Measurements from ENCODE around the gene TNPO3. TPM values are rescaled to one million over a fixed set of nuclear protein-coding genes. Genes with fewer than 3 reads are reported as not detected.

TNPO3 gene
- total RNA-seq, 1 donor from 2014 or later = 96.2 TPM

- H3K4me3 ChIP-seq = no peak overlapping the region
- H3F3A ChIP-seq (ENCODE audit: low read depth) = peaks cover 6% of the 10 kb centered on the region
- H3K4me3 Mint-ChIP-seq = no peak overlapping the region
- H4K20me1 ChIP-seq (ENCODE audit: low read depth) = no peaks in the 10 kb centered on the region
- H3K9me3 Mint-ChIP-seq = peaks cover 4% of the 10 kb centered on the region
- no peak overlapping the region for H3K4me2 ChIP-seq
- no peak overlapping the region for H2AFZ ChIP-seq (replicated peaks)
- H3K27me3 Mint-ChIP-seq (ENCODE audit: insufficient read depth, low read depth) = peaks cover 46% of the 10 kb centered on the region
- peaks cover 4% of the 10 kb centered on the region for H3K36me3 Mint-ChIP-seq
- no peaks in the 10 kb centered on the region for H3K9me3 ChIP-seq (ENCODE audit: low read depth)
- peaks cover 58% of the 10 kb centered on the region for H3K27me3 ChIP-seq
- DNase-seq (ENCODE audit: low spot score) = no peak
- no peaks in the 10 kb centered on the region for H3K4me1 ChIP-seq
- H3K79me2 ChIP-seq (ENCODE audit: low read depth) = no peaks in the 10 kb centered on the region
- peaks cover 11% of the 10 kb centered on the region for H3K4me1 Mint-ChIP-seq
- H3K36me3 ChIP-seq = no peaks in the 10 kb centered on the region
- TF ChIP-seq EZH2 (IDR thresholded peaks at IDR 0.05) (no peak), EZH2phosphoT487 (IDR thresholded peaks at IDR 0.05) (no peak), CTCF (IDR thresholded peaks at IDR 0.05) (no peak)
- no peak overlapping the region for H3K9ac ChIP-seq
- no peak overlapping the region for H3K27ac Mint-ChIP-seq
- no peak overlapping the region for H3K27ac ChIP-seq
These were observed 115.0 kb downstream of the TNPO3 start for GRCh38 chr7:128939861-128940410.

GRCh38 chr7:128939075-128939860, 115.6 kb downstream of the TNPO3 start:
- TF ChIP-seq EZH2phosphoT487 (IDR thresholded peaks at IDR 0.05) (no peak), CTCF (IDR thresholded peaks at IDR 0.05) (no peak), EZH2 (IDR thresholded peaks at IDR 0.05) (no peak)
- Histone ChIP-seq H3K4me3 (peak overlapping the region; percentile 68), H3K27ac (no peak overlapping the region), H3K4me2 (peak overlapping the region; percentile 98), H3K9me3 (ENCODE audit: low read depth) (no peaks in the 10 kb centered on the region), H3K27me3 (peaks cover 65% of the 10 kb centered on the region), H3K4me1 (no peaks in the 10 kb centered on the region), H3K79me2 (ENCODE audit: low read depth) (no peaks in the 10 kb centered on the region), H3K36me3 (no peaks in the 10 kb centered on the region), H3K9ac (no peak overlapping the region), H2AFZ (replicated peaks) (no peak overlapping the region), H3F3A (ENCODE audit: low read depth) (peaks cover 6% of the 10 kb centered on the region), H4K20me1 (ENCODE audit: low read depth) (no peaks in the 10 kb centered on the region)
- Mint-ChIP-seq H3K4me3 (no peak overlapping the region), H3K9me3 (peaks cover 4% of the 10 kb centered on the region), H3K27me3 (ENCODE audit: insufficient read depth, low read depth) (peaks cover 47% of the 10 kb centered on the region), H3K4me1 (peaks cover 11% of the 10 kb centered on the region), H3K27ac (no peak overlapping the region), H3K36me3 (peaks cover 4% of the 10 kb centered on the region)
- no peak for DNase-seq (ENCODE audit: low spot score)

- no peaks in the 10 kb centered on the region for H3K36me3 ChIP-seq
- DNase-seq (ENCODE audit: low spot score) = no peak
- H3K36me3 Mint-ChIP-seq = peaks cover 4% of the 10 kb centered on the region
- H3K4me1 Mint-ChIP-seq = peaks cover 11% of the 10 kb centered on the region
- peaks cover 66% of the 10 kb centered on the region for H3K27me3 ChIP-seq
- peak overlapping the region; percentile 79 for H3K4me3 Mint-ChIP-seq
- H3K9me3 Mint-ChIP-seq = peaks cover 4% of the 10 kb centered on the region
- H3K9me3 ChIP-seq (ENCODE audit: low read depth) = no peaks in the 10 kb centered on the region
- H2AFZ ChIP-seq (replicated peaks) = peak overlapping the region; percentile 51
- H3K4me3 ChIP-seq = peak overlapping the region; percentile 68
- TF ChIP-seq EZH2phosphoT487 (IDR thresholded peaks at IDR 0.05) (no peak), CTCF (IDR thresholded peaks at IDR 0.05) (no peak), EZH2 (IDR thresholded peaks at IDR 0.05) (peak; percentile 20)
- H3K27me3 Mint-ChIP-seq (ENCODE audit: insufficient read depth, low read depth) = peaks cover 49% of the 10 kb centered on the region
- no peaks in the 10 kb centered on the region for H3K79me2 ChIP-seq (ENCODE audit: low read depth)
- H3K27ac Mint-ChIP-seq = no peak overlapping the region
- H4K20me1 ChIP-seq (ENCODE audit: low read depth) = no peaks in the 10 kb centered on the region
- H3K4me1 ChIP-seq = no peaks in the 10 kb centered on the region
- H3K4me2 ChIP-seq = peak overlapping the region; percentile 98
- H3F3A ChIP-seq (ENCODE audit: low read depth) = peaks cover 6% of the 10 kb centered on the region
- H3K9ac ChIP-seq = no peak overlapping the region
- no peak overlapping the region for H3K27ac ChIP-seq
These were observed 116.3 kb downstream of the TNPO3 start for GRCh38 chr7:128938544-128939074.

Measured in neural progenitor cell (in vitro differentiated cells).